GM21381 (cell line): ENCODE measurements around the gene C1QL1.

Experiments
- ATAC-seq: cut with Tn5 transposase; IDR thresholded peaks from one replicate; pipeline ENCODE4 v1.9.1; 2021; ENCODE audit warnings: mild to moderate bottlenecking, moderate library complexity; ENCODE audit not compliant: unreplicated experiment

Gene C1QL1

GRCh38 chr17:44932096-44932786, 35.9 kb downstream of the C1QL1 start:
- no peak for ATAC-seq

- ATAC-seq: no peak
These were observed 36.7 kb downstream of the C1QL1 start for GRCh38 chr17:44931376-44931775.

GRCh38 chr17:44930667-44931066, 37.4 kb downstream of the C1QL1 start:
- ATAC-seq: no peak

- ATAC-seq: no peak
These were observed 39.0 kb downstream of the C1QL1 start for GRCh38 chr17:44928950-44929720.

GRCh38 chr17:44928136-44928535, 40.0 kb downstream of the C1QL1 start:
- no peak for ATAC-seq

- no peak for ATAC-seq
These were observed 40.4 kb downstream of the C1QL1 start for GRCh38 chr17:44927696-44928095.

GRCh38 chr17:44926821-44927525, 41.1 kb downstream of the C1QL1 start:
- ATAC-seq: no peak

GRCh38 chr17:44925731-44926697, 42.1 kb downstream of the C1QL1 start:
- no peak for ATAC-seq

- ATAC-seq: no peak
These were observed 44.0 kb downstream of the C1QL1 start for GRCh38 chr17:44924107-44924544.

- no peak for ATAC-seq
These were observed 45.2 kb downstream of the C1QL1 start for GRCh38 chr17:44922746-44923470.

- no peak for ATAC-seq
These were observed 46.0 kb downstream of the C1QL1 start for GRCh38 chr17:44922136-44922535.

- no peak for ATAC-seq
These were observed 46.8 kb downstream of the C1QL1 start for GRCh38 chr17:44921122-44921882.

GRCh38 chr17:44920565-44920940, 47.5 kb downstream of the C1QL1 start:
- no peak for ATAC-seq

GRCh38 chr17:44919885-44920564, 48.1 kb downstream of the C1QL1 start:
- ATAC-seq: no peak

- no peak for ATAC-seq
These were observed 48.7 kb downstream of the C1QL1 start for GRCh38 chr17:44919411-44919810.

- no peak for ATAC-seq
These were observed 50.1 kb downstream of the C1QL1 start for GRCh38 chr17:44918006-44918405.

- ATAC-seq: no peak
These were observed 50.6 kb downstream of the C1QL1 start for GRCh38 chr17:44917456-44917855.

- ATAC-seq: no peak
These were observed 51.3 kb downstream of the C1QL1 start for GRCh38 chr17:44916781-44917241.
